Effector memory CD4-positive, alpha-beta T cell (primary cell): ENCODE measurements around the gene KLHDC8A.

Experiments used
- DNase-seq, 3 donors: peaks; one replicate each; pipeline ENCODE4 v3.0.0-alpha.2; 2020
- H3K27ac ChIP-seq: 2 replicates; pipeline ENCODE4 v1.7.0; 2013; ENCODE audit warnings: mild to moderate bottlenecking, low read length, moderate library complexity; ENCODE audit not compliant: insufficient read depth, poor library complexity, severe bottlenecking
- H3K27me3 ChIP-seq: replicated peaks from 2 replicates; pipeline ENCODE4 v1.7.0; 2013; ENCODE audit warnings: mild to moderate bottlenecking, low read length; ENCODE audit not compliant: insufficient read depth, control insufficient read depth, poor library complexity, severe bottlenecking
- H3K36me3 ChIP-seq: 2 replicates; pipeline ENCODE4 v1.7.0; 2013; ENCODE audit warnings: mild to moderate bottlenecking, low read length, moderate library complexity; ENCODE audit not compliant: control insufficient read depth, insufficient read depth
- H3K4me1 ChIP-seq: 2 replicates; pipeline ENCODE4 v1.7.0; 2013; ENCODE audit warnings: low read length, mild to moderate bottlenecking; ENCODE audit not compliant: control insufficient read depth, insufficient read depth, poor library complexity, severe bottlenecking
- H3K4me3 ChIP-seq: 2 replicates; pipeline ENCODE4 v1.7.0; 2013; ENCODE audit warnings: low read length, low read depth, mild to moderate bottlenecking; ENCODE audit not compliant: insufficient read depth, poor library complexity, severe bottlenecking
- H3K9me3 ChIP-seq: 2 replicates; pipeline ENCODE4 v1.7.0; 2013; ENCODE audit warnings: mild to moderate bottlenecking, low read length, moderate library complexity; ENCODE audit not compliant: control insufficient read depth

The KLHDC8A gene

GRCh38 chr1:205345761-205346160, 11.0 kb downstream of the KLHDC8A start:
- DNase-seq, result no peak
- Histone ChIP-seq H3K9me3 (no peaks in the 10 kb centered on the region), H3K27me3 (peaks cover 21% of the 10 kb centered on the region), H3K36me3 (no peaks in the 10 kb centered on the region), H3K27ac (no peak overlapping the region), H3K4me1 (peaks cover 10% of the 10 kb centered on the region), H3K4me3 (no peak overlapping the region)

- Histone ChIP-seq H3K27ac (no peak overlapping the region), H3K4me1 (peaks cover 10% of the 10 kb centered on the region), H3K27me3 (peaks cover 21% of the 10 kb centered on the region), H3K36me3 (no peaks in the 10 kb centered on the region), H3K9me3 (no peaks in the 10 kb centered on the region), H3K4me3 (peak overlapping the region; percentile 54)
- DNase-seq, result no peak
Observed at GRCh38 chr1:205344066-205344928, 12.4 kb downstream of the KLHDC8A start.

- no peak for DNase-seq
- Histone ChIP-seq H3K4me1 (peaks cover 10% of the 10 kb centered on the region), H3K36me3 (no peaks in the 10 kb centered on the region), H3K9me3 (no peaks in the 10 kb centered on the region), H3K27me3 (peaks cover 21% of the 10 kb centered on the region), H3K27ac (no peak overlapping the region), H3K4me3 (peak overlapping the region; percentile 54)
Observed at GRCh38 chr1:205343431-205344065, 13.2 kb downstream of the KLHDC8A start.

- DNase-seq, result no peak
- Histone ChIP-seq H3K27ac (no peak overlapping the region), H3K4me1 (peaks cover 10% of the 10 kb centered on the region), H3K9me3 (no peaks in the 10 kb centered on the region), H3K4me3 (no peak overlapping the region), H3K36me3 (no peaks in the 10 kb centered on the region), H3K27me3 (peaks cover 21% of the 10 kb centered on the region)
Observed at GRCh38 chr1:205342986-205343385, 13.7 kb downstream of the KLHDC8A start.

- no peak overlapping the region for H3K27ac ChIP-seq
- H3K9me3 ChIP-seq, result no peaks in the 10 kb centered on the region
- peaks cover 10% of the 10 kb centered on the region for H3K4me1 ChIP-seq
- no peak for DNase-seq
- H3K36me3 ChIP-seq, result no peaks in the 10 kb centered on the region
- no peak overlapping the region for H3K4me3 ChIP-seq
- peaks cover 21% of the 10 kb centered on the region for H3K27me3 ChIP-seq
Observed at GRCh38 chr1:205340676-205341075, 16.0 kb downstream of the KLHDC8A start.

- Histone ChIP-seq H3K27ac (no peak overlapping the region), H3K27me3 (peaks cover 17% of the 10 kb centered on the region), H3K9me3 (no peaks in the 10 kb centered on the region), H3K4me1 (peaks cover 8% of the 10 kb centered on the region), H3K4me3 (no peak overlapping the region), H3K36me3 (no peaks in the 10 kb centered on the region)
- no peak for DNase-seq
Observed at GRCh38 chr1:205339717-205340116, 17.0 kb downstream of the KLHDC8A start.

GRCh38 chr1:205339197-205339702, 17.5 kb downstream of the KLHDC8A start:
- no peak overlapping the region for H3K4me3 ChIP-seq
- H3K27ac ChIP-seq, result no peak overlapping the region
- H3K27me3 ChIP-seq, result peaks cover 13% of the 10 kb centered on the region
- H3K9me3 ChIP-seq, result no peaks in the 10 kb centered on the region
- H3K4me1 ChIP-seq, result peaks cover 3% of the 10 kb centered on the region
- no peak for DNase-seq
- no peaks in the 10 kb centered on the region for H3K36me3 ChIP-seq

- Histone ChIP-seq H3K4me1 (no peaks in the 10 kb centered on the region), H3K27ac (no peak overlapping the region), H3K36me3 (no peaks in the 10 kb centered on the region), H3K4me3 (no peak overlapping the region), H3K27me3 (peaks cover under 1% of the 10 kb centered on the region), H3K9me3 (no peaks in the 10 kb centered on the region)
- no peak for DNase-seq
Observed at GRCh38 chr1:205338011-205338410, 18.7 kb downstream of the KLHDC8A start.

GRCh38 chr1:205337481-205337880, 19.2 kb downstream of the KLHDC8A start:
- no peaks in the 10 kb centered on the region for H3K4me1 ChIP-seq
- H3K27ac ChIP-seq, result no peak overlapping the region
- H3K9me3 ChIP-seq, result no peaks in the 10 kb centered on the region
- DNase-seq, result no peak
- H3K4me3 ChIP-seq, result no peak overlapping the region
- H3K27me3 ChIP-seq, result no peaks in the 10 kb centered on the region
- H3K36me3 ChIP-seq, result no peaks in the 10 kb centered on the region

- Histone ChIP-seq H3K4me1 (no peaks in the 10 kb centered on the region), H3K36me3 (no peaks in the 10 kb centered on the region), H3K4me3 (no peak overlapping the region), H3K27me3 (no peaks in the 10 kb centered on the region), H3K9me3 (no peaks in the 10 kb centered on the region), H3K27ac (no peak overlapping the region)
- peak; percentile 45 to 62 (median 49) for DNase-seq
Observed at GRCh38 chr1:205335692-205336091, 21.0 kb downstream of the KLHDC8A start.
